HG03196 (cell line): ENCODE measurements around the gene MOGAT2.
"Not testable (repeated sequence)": the region's sequence is repeated elsewhere in the genome, so short reads cannot be mapped to it uniquely, and the experiment has no call there.

Experiments used
- ATAC-seq: cut with Tn5 transposase; IDR thresholded peaks from one replicate; pipeline ENCODE4 v1.9.1; 2021; ENCODE audit not compliant: unreplicated experiment

The MOGAT2 gene

GRCh38 chr11:75748729-75749273 is 31.2 kb downstream of the MOGAT2 start:
- ATAC-seq, result not testable (repeated sequence)

DNA sequence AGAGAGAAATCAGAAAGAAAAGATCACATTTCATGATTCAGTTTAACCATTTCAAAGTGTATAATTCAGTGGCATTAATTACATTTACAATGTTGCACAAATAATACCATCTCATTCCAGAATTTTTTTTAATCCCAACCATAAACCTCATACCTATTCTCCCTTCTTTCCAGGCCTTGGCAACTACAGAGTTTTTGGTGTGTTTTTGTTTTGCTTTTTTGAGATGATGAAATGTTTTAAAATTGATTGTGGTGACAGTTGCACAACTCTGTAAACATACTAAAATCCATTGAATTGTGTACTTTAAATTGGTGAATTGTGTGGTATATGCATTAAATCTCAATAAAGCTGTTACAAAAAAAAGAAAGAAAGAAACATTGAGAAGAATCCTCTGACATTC is 37.3 kb downstream of the MOGAT2 start:
- not testable (repeated sequence) for ATAC-seq

DNA sequence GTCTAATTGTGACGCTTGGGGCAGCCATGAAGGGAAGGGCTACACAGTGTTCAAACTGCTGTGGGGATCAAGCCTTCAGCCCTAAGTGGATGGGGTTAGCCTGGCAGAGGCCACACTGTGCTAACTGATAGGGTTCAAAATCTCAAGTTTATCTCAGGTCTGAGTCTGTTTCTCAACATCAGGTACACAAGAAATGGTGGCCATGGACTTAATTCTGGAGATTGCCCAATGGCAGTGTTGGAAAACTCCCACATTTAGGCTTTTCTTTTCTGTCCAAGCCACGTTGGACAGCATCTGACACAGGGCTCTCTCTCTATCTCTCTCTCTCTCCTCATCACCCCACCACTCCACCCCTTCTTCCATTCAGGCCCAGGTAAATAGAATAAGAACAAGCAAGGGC is 40.0 kb downstream of the MOGAT2 start:
- ATAC-seq, result no peak

- no peak for ATAC-seq
Observed at GRCh38 chr11:75759832-75760231, 42.2 kb downstream of the MOGAT2 start.

- ATAC-seq, result no peak
Observed at GRCh38 chr11:75760243-75760642, 42.6 kb downstream of the MOGAT2 start.

- no peak for ATAC-seq
Observed at GRCh38 chr11:75760710-75761493, 43.3 kb downstream of the MOGAT2 start.

DNA sequence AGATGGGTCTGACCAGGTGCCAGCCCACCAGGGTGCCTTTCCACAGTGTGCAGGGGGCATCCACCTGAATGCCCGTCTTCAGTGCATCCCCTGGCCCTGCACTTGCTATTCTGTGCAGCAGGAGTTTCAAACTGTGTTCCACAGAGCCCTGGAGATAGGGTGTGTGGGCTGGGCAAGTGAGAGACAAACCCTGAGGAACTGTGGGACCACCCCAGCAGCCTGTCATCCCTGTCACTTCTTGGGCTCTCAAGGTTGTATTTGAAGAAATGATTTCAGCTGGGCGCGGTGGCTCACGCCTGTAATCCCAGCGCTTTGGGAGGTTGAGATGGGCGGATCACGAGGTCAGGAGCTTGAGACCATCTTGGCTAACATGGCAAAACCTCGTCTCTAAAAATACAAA is 44.5 kb downstream of the MOGAT2 start:
- no peak for ATAC-seq

- no peak for ATAC-seq
Observed at GRCh38 chr11:75762885-75763284, 45.2 kb downstream of the MOGAT2 start.

- no peak for ATAC-seq
Observed at GRCh38 chr11:75763846-75764245, 46.2 kb downstream of the MOGAT2 start.

DNA sequence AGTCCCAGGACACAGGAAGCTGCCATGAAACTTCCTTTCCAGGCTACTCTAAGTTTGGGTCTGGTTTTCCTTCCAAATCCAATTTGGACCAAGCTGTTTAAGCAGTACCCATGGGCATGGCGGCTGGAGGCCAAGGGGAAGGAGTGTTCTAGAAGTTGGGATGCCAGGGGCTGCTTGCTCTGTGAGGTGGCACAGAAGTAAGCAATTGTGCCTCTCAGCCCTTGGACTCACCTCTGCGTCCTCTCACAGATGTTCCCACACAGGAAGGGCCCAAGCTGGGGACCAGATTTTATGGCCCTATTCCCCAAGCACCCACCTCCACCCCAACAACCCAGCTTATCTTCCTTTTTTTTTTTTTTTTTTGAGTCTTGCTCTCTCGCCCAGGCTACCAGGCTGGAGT is 47.5 kb downstream of the MOGAT2 start:
- no peak for ATAC-seq

- no peak for ATAC-seq
Observed at GRCh38 chr11:75766443-75767227, 49.0 kb downstream of the MOGAT2 start.

DNA sequence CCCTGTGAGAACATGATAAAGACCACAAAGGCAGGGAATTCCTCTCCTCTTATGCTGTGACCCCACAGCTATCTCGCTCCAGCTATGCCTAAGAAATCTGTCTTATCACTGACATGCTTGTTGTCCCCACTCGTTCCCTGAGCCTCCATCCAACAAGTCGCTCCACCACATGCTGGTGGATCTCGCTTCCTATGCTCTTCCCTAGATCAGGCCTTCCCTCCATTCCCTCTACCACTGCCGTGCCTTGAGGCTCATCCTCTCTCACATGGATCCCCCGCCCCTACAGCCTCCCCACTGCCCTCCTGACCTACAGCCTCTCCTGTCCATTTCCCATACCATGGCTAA is 49.6 kb downstream of the MOGAT2 start:
- ATAC-seq, result no peak

GRCh38 chr11:75767793-75768111 is 50.1 kb downstream of the MOGAT2 start:
- ATAC-seq, result no peak

GRCh38 chr11:75768112-75768908 is 50.7 kb downstream of the MOGAT2 start, which contains the start of gene DGAT2:
TSS of gene DGAT2 (plus strand) at chr11:75768778. CDS start at chr11:75768992, 214 bp downstream.
- ATAC-seq, result peak; percentile 58

DNA sequence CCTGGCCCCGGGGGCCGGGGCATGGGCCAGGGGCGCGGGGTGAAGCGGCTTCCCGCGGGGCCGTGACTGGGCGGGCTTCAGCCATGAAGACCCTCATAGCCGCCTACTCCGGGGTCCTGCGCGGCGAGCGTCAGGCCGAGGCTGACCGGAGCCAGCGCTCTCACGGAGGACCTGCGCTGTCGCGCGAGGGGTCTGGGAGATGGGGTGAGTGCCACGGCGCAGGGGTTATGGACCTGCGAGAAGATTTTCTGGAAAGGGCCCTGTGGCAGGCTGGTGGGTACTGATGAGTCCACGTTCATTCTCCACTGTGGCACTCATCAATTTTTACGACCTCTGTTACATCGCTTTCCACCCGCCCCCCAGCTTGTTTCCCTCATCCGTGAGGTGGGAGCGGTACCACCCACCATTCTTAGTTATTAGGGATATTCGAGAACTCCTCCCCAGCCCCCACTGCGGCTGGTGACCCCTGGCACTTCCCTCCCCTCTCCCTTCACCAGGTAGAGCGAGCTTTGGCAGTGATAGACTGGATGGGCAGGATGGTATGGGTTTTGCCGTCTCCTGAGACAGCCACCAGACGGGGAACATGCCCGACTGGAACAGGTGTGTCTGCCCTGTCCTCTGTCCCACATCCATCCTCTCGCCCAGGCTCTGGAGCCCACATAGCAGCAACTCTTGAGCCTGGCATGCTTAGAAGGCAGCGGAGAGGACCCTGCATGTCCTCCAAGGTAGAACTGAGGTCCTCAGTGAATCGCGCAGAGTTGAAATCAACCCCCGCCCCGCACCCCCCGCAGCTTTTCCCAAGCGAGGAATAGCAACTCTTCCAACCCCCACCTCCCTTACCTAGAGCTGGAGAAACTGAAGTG is 51.5 kb downstream of the MOGAT2 start:
- ATAC-seq, result no peak

DNA sequence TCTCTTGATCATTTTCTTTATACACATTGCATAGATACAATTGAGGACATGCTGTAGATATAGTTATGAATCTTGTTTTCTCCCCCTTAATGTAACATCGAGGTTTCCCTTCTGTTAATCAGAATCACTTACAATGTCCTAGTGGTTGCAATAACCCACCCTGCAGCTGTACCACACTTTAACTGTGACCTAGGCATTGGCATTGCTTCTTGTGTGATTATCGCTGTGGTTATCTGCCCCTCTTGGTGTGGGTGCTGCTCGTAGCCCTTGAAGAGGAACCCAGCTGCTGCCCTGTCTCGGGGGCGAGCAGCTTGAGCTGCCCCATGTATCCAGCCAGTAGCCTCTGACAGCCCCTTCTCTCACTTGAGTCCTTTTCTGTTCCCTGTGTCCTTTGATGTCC is 52.5 kb downstream of the MOGAT2 start:
- ATAC-seq, result no peak

GRCh38 chr11:75771646-75772410 is 54.2 kb downstream of the MOGAT2 start:
- no peak for ATAC-seq

- ATAC-seq, result peak; percentile 80
Observed at GRCh38 chr11:75773595-75774353, 56.1 kb downstream of the MOGAT2 start.

DNA sequence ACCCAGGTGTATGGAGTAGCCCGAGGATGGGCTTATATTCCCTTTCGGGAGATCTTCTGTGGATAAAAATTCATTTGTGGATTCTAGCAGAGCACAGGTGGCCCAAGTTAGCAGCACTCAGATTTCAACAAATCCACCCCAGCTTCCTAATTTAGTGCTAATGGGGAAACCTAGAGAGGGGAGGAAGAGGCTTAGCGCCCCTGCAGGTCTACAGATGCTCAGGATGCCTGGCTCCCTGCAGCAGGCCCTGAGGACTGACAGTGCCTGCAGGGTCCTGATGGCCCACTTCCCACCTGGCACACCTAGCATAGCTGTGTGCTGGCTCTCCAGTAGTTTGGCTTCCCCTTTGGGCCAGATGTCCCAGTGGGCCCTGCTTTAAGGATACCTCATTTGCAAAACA is 57.4 kb downstream of the MOGAT2 start:
- ATAC-seq, result no peak
